A549 (cell line): ENCODE data around the gene ZG16. TPM values are rescaled to one million over a fixed set of nuclear protein-coding genes. Genes with fewer than 3 reads are reported as not detected.

Experiments used
- ATAC-seq, 2 experiments: fragments of 200-7000 bp in 1 of 2; fragments of >200 bp in 1 of 2; cut with Nextera tagmentation in 1 of 2; cut with Tn5 transposase in 1 of 2; 3 replicates each; pipeline versions ENCODE4 v1.8.0 to v1.9.1; 2018 to 2020; ENCODE audit warnings: mild to moderate bottlenecking in 1 of 2, moderate library complexity in 1 of 2
- CTCF ChIA-PET: fragments of 300-600 bp; sonication (Branson Sonifier 250); formaldehyde crosslinking; extraction: SDS; loops from one replicate; lab custom pipeline; 2021; ENCODE audit warnings: antibody characterized with exemption, inconsistent platforms; lab: Yijun Ruan, JAX
- POLR2A ChIA-PET: fragments of 350-600 bp; formaldehyde crosslinking; extraction: SDS; loops from one replicate; lab custom pipeline; 2021; ENCODE audit warnings: antibody characterized with exemption, inconsistent platforms; lab: Yijun Ruan, JAX
- DNase-seq, 2 experiments: peaks; one replicate each; pipeline versions ENCODE4 v3.0.0 to v3.0.0-alpha.2; 2011 to 2016; ENCODE audit warnings: low read depth in 1 of 2, low spot score in 1 of 2
- FAIRE-seq: peaks from 2 replicates; lab custom pipeline; 2011; peaks lifted over from hg19 to GRCh38; lab: Jason Lieb, UNC
- H3K27ac ChIP-seq, 2 experiments: fragments of >200 bp; sonication (Bioruptor Twin); formaldehyde crosslinking; 3 replicates each; pipeline ENCODE4 v1.5.1; 2016 to 2017
- H3K4me1 ChIP-seq: fragments of >200 bp; sonication (Bioruptor Twin); formaldehyde crosslinking; 3 replicates; pipeline ENCODE4 v1.6.1; 2016
- H3K4me2 ChIP-seq: fragments of >200 bp; sonication (Bioruptor Twin); formaldehyde crosslinking; 3 replicates; pipeline ENCODE4 v1.6.1; 2016
- H3K4me3 ChIP-seq: fragments of >200 bp; sonication (Bioruptor Twin); formaldehyde crosslinking; 3 replicates; pipeline ENCODE4 v1.5.1; 2016
- H3K9me3 ChIP-seq: fragments of >200 bp; sonication (Bioruptor Twin); formaldehyde crosslinking; 3 replicates; pipeline ENCODE4 v1.6.1; 2016
- BCL3 ChIP-seq: fragments of >200 bp; sonication (Bioruptor Twin); formaldehyde crosslinking; IDR thresholded peaks from 3 replicates; pipeline ENCODE4 v1.6.1; 2016
- CBX8 ChIP-seq: fragments of 200-600 bp; sonication (generic); IDR thresholded peaks from 2 replicates; pipeline ENCODE4 v1.6.1; 2016
- CEBPB ChIP-seq, 2 experiments: fragments of >200 bp in 1 of 2; sonication (Bioruptor Twin) in 1 of 2; formaldehyde crosslinking in 1 of 2; IDR thresholded peaks; 2 replicates each; pipeline ENCODE4 v1.6.1; 2012 to 2016
- CHD2 ChIP-seq: fragments of 150-350 bp; IDR thresholded peaks from 2 replicates; pipeline ENCODE4 v1.6.1; 2014; ENCODE audit warnings: low read length; ENCODE audit not compliant: partially characterized antibody
- CTCF ChIP-seq: fragments of >200 bp; sonication (Bioruptor Twin); formaldehyde crosslinking; IDR thresholded peaks from 3 replicates; pipeline ENCODE4 v1.5.1; 2016
- FOSB ChIP-seq: fragments of 250-450 bp; sonication (Bioruptor Pico); IDR thresholded peaks from 2 replicates; pipeline ENCODE4 v1.5.0; 2020; ENCODE audit warnings: mild to moderate bottlenecking, moderate library complexity
- FOXS1 ChIP-seq: fragments of 250-450 bp; sonication (Bioruptor Pico); IDR thresholded peaks from 2 replicates; pipeline ENCODE4 v1.5.0; 2020; ENCODE audit warnings: mild to moderate bottlenecking, moderate library complexity
- MAFK ChIP-seq: fragments of 450-650 bp; IDR thresholded peaks from 2 replicates; pipeline ENCODE4 v1.6.1; 2014; ENCODE audit not compliant: partially characterized antibody
- PBX3 ChIP-seq: IDR thresholded peaks from 2 replicates; pipeline ENCODE4 v1.6.1; 2012
- POLR2A ChIP-seq: IDR thresholded peaks from 2 replicates; pipeline ENCODE4 v1.6.1; 2012; ENCODE audit warnings: mild to moderate bottlenecking, low read length
- RAD21 ChIP-seq, 2 experiments: fragments of >200 bp in 1 of 2; sonication (Bioruptor Twin) in 1 of 2; formaldehyde crosslinking in 1 of 2; IDR thresholded peaks in 1 of 2; conservative IDR thresholded peaks in 1 of 2; 2 replicates in 1 of 2; 3 replicates in 1 of 2; pipeline ENCODE4 v1.6.1; 2012 to 2018; ENCODE audit warnings: inconsistent platforms in 1 of 2
- RARB ChIP-seq: fragments of 250-450 bp; sonication (Bioruptor Pico); IDR thresholded peaks from 2 replicates; pipeline ENCODE4 v1.8.0; 2021; ENCODE audit warnings: mild to moderate bottlenecking, moderate library complexity
- RFX5 ChIP-seq: fragments of 450-650 bp; IDR thresholded peaks from 2 replicates; pipeline ENCODE4 v1.7.1; 2014; ENCODE audit warnings: antibody characterized with exemption, mild to moderate bottlenecking, moderate library complexity
- ZC3H11A ChIP-seq: fragments of 450-650 bp; IDR thresholded peaks from 2 replicates; pipeline ENCODE4 v1.6.1; 2014; ENCODE audit warnings: antibody characterized with exemption, mild to moderate bottlenecking
- WGBS: methylation state at CpG from one replicate; pipeline ENCODE4 v1.1.6; 2017; ENCODE audit errors: missing lambda C conversion rate; 5-methylcytosine and 5-hydroxymethylcytosine counted together
- polyA plus RNA-seq, 4 experiments: library from polyadenylated mRNA; depleted of rRNA in 3 of 4; stranded (reverse); fragments of >200 nt; fragmentation: RNase III in 1 of 4; extraction: RNeasy Plus Mini Kit Qiagen cat#74134 plus additional on column Dnase treatment in 1 of 4; gene quantifications; 2 replicates in 3 of 4; 3 replicates in 1 of 4; pipeline ENCODE4 v1.2.3, GENCODE V29; 2011 to 2017
- TF ChIP-seq, protein P1 (sequence below): fragments of 250-450 bp; sonication (Bioruptor Pico); IDR thresholded peaks from 2 replicates; pipeline ENCODE4 v1.5.0; 2020; ENCODE audit warnings: low read depth, mild to moderate bottlenecking, moderate library complexity
- TF ChIP-seq, protein P2 (sequence below): IDR thresholded peaks from 2 replicates; pipeline ENCODE4 v1.6.1; 2012; ENCODE audit warnings: low read depth, borderline replicate concordance
- TF ChIP-seq, protein P3 (sequence below): IDR thresholded peaks from 2 replicates; pipeline ENCODE4 v1.6.1; 2012

Gene ZG16
- polyA plus RNA-seq, 2 of the 4 experiments (the other 2 are of a cell fraction), result not detected

DNA sequence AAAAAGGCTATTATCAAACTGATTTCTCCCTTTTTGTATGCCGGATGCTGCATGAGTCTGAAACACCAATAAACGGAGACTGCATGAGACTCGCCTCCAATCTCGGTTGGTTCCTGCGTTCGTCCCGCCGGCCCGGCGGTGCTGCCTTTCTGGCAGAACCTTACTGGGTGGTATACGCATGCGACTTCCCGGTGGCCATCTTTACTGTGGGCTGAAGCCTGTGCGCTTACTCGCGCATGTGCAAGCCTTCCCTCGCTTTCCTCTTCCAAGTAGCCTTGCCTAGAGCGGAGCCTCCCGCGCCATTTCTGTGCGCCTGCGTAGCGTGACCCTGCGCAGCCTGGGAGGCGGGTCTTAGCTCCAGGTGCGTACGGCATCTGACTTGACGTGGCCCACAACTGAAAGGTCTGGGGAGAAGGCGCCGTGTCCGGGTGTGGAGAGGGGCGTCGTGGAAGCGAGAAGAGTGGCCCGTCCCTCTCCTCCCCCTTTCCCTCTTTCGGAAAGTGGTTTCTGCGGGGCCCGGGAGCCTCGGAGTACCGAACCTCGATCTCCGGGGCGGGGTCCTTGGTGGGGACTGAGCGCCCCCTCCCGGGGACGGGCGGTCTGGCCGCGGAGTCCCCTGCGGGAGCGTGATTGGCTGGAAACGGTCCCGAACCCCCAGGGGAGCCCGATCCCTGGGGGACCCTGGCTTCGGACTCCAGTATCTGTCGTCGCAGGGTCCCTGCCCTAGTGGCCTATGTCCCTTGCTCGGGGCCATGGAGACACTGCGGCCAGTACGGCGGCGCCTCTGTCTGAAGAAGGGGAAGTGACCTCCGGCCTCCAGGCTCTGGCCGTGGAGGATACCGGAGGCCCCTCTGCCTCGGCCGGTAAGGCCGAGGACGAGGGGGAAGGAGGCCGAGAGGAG lies 38.0 kb downstream of the ZG16 start, which contains the start of gene PAGR1 (continued):
- TF ChIP-seq, protein P1, sequence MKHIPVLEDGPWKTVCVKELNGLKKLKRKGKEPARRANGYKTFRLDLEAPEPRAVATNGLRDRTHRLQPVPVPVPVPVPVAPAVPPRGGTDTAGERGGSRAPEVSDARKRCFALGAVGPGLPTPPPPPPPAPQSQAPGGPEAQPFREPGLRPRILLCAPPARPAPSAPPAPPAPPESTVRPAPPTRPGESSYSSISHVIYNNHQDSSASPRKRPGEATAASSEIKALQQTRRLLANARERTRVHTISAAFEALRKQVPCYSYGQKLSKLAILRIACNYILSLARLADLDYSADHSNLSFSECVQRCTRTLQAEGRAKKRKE (CRISPR knock-in tag), result no peak
- TF ChIP-seq CTCF (peak; percentile 92), PBX3 (no peak), RARB (CRISPR knock-in tag) (no peak)
- TF ChIP-seq, protein P2, sequence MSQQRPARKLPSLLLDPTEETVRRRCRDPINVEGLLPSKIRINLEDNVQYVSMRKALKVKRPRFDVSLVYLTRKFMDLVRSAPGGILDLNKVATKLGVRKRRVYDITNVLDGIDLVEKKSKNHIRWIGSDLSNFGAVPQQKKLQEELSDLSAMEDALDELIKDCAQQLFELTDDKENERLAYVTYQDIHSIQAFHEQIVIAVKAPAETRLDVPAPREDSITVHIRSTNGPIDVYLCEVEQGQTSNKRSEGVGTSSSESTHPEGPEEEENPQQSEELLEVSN, result peak; percentile 84

DNA sequence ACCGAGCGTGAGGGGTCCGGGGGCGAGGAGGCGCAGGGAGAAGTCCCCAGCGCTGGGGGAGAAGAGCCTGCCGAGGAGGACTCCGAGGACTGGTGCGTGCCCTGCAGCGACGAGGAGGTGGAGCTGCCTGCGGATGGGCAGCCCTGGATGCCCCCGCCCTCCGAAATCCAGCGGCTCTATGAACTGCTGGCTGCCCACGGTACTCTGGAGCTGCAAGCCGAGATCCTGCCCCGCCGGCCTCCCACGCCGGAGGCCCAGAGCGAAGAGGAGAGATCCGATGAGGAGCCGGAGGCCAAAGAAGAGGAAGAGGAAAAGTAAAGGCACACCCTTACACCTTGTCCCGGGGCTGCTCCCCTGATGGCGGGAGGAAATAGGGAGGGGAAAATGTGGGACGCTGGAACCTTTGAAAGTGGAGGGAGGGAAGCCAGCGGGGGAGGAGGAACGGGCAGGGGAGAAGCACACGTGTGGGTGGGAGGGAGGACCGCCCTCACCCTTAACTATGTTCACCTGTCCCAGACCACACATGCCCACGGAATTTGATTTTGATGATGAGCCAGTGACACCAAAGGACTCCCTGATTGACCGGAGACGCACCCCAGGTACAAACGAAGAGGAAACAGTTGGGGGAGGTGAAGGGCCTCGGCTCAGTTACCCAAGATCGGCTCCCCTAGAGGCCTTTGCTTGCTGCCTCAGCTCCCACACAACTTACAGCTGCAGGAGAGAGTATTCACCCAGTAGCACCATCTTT lies 38.8 kb downstream of the ZG16 start:
- Histone ChIP-seq H3K4me1 (peaks cover 46% of the 10 kb centered on the region), H3K4me3 (peak overlapping the region; percentile 92), H3K27ac (peak overlapping the region; percentile 98 to 99), H3K9me3 (no peaks in the 10 kb centered on the region), H3K4me2 (peak overlapping the region; percentile 97)
- ChIA-PET CTCF (interaction anchor here (0.6 to 24.4 kb wide), 15 partner anchors 9 to 189 kb away, joined by 3 to 568 read pairs (median 4); partner anchors contain the start of genes ASPHD1, KIF22 and MAZ), POLR2A (interaction anchor here (0.7 to 2.1 kb wide), 3 partner anchors 11 to 32 kb away, joined by 3 to 13 read pairs (median 4); partner anchors contain the start of genes KIF22 and MAZ)
- ATAC-seq (peak; percentile 46 to 68), FAIRE-seq (no peak), DNase-seq (peak; percentile 67 to 71)
- WGBS, result 2% methylated on average over 34 of the region's 37 CpGs
- TF ChIP-seq BCL3 (0 out of 3 replicates have a peak, but pooled peaks have one; percentile 20), RFX5 (no peak), FOXS1 (CRISPR knock-in tag) (no peak), CEBPB (IDR thresholded peaks at IDR 0.05) (0 out of 4 replicates have a peak, but pooled peaks of 1 of the 2 experiments have one; percentile 5), CHD2 (no peak), FOSB (CRISPR knock-in tag) (no peak), MAFK (no peak), CBX8 (no peak), RAD21 (conservative IDR thresholded peaks at IDR 0.05 in 1 of 2, IDR thresholded peaks at IDR 0.05 in 1 of 2) (0 out of 5 replicates have a peak, but pooled peaks of 1 of the 2 experiments have one; percentile 8), POLR2A (peak; percentile 45; the same call in 1 of the 2 replicates), ZC3H11A (no peak)
- TF ChIP-seq, protein P2, result peak; percentile 55; the same call in 1 of the 2 replicates
- TF ChIP-seq, protein P3, sequence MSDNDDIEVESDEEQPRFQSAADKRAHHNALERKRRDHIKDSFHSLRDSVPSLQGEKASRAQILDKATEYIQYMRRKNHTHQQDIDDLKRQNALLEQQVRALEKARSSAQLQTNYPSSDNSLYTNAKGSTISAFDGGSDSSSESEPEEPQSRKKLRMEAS, result peak; percentile 81; the same call in 1 of the 2 replicates
